Measurements from ENCODE around the gene COL28A1. TPM values are rescaled to one million over a fixed set of nuclear protein-coding genes. Genes with fewer than 3 reads are reported as not detected.

COL28A1 gene
- total RNA-seq, 4 donors from 2014 or later = 0.60 to 4.4 (median 4.1) TPM

DNA sequence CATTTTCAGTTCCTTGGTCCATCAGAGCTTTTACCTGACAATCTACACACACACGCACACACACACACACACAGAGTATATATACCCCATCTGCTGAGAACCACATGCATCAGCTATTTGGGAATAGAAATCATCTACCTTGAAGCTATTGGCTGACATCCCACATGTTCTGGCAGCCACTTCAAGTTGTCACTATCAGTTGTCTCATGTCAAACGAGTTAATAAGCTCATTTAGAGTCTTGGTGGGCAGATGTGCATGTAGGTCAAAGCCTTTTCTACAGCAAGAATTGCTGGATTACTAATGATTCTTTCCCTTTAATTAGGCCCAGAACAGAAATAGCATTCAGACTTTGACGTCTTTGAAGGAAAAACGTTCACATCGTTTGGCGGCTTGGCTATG, 36.8 kb downstream of the COL28A1 start:
- no peaks in the 10 kb centered on the region for H3K27me3 ChIP-seq
- no peak overlapping the region for H3K27ac ChIP-seq
- no peak overlapping the region for H3K4me3 ChIP-seq
- TF ChIP-seq EP300 (IDR thresholded peaks at IDR 0.05; ENCODE audit: low read depth) = no peak
- TF ChIP-seq POLR2AphosphoS5 (IDR thresholded peaks at IDR 0.05) = no peak
- no peak for TF ChIP-seq POLR2A (IDR thresholded peaks at IDR 0.05)
- TF ChIP-seq, protein P1, sequence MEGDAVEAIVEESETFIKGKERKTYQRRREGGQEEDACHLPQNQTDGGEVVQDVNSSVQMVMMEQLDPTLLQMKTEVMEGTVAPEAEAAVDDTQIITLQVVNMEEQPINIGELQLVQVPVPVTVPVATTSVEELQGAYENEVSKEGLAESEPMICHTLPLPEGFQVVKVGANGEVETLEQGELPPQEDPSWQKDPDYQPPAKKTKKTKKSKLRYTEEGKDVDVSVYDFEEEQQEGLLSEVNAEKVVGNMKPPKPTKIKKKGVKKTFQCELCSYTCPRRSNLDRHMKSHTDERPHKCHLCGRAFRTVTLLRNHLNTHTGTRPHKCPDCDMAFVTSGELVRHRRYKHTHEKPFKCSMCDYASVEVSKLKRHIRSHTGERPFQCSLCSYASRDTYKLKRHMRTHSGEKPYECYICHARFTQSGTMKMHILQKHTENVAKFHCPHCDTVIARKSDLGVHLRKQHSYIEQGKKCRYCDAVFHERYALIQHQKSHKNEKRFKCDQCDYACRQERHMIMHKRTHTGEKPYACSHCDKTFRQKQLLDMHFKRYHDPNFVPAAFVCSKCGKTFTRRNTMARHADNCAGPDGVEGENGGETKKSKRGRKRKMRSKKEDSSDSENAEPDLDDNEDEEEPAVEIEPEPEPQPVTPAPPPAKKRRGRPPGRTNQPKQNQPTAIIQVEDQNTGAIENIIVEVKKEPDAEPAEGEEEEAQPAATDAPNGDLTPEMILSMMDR (IDR thresholded peaks at IDR 0.05) = no peak
- in situ Hi-C loops (cut with MboI; ENCODE audit: low pct_ligation_motif_present in 1 of 4, low pct_unique_long_range_greater_than_20kb in 1 of 4, low sequenced_read_pairs in 3 of 4) = no loop called here
- WGBS, 2 donors (ENCODE audit: low coverage in 1 of 2) = 65 to 74% methylated on average over 5 to 6 of the region's 6 CpGs
- intact Hi-C loops (cut with DNase I; ENCODE audit: low total_unique reads) = no loop called here
- no peaks in the 10 kb centered on the region for H3K36me3 ChIP-seq
- H3K9me3 ChIP-seq = no peaks in the 10 kb centered on the region
- H3K4me1 ChIP-seq = no peaks in the 10 kb centered on the region
- DNase-seq = no peak

GRCh38 chr7:7496311-7496710, 39.4 kb downstream of the COL28A1 start:
- Histone ChIP-seq H3K27me3 (no peaks in the 10 kb centered on the region), H3K4me3 (no peak overlapping the region), H3K36me3 (no peaks in the 10 kb centered on the region), H3K9me3 (no peaks in the 10 kb centered on the region), H3K4me1 (no peaks in the 10 kb centered on the region), H3K27ac (no peak overlapping the region)
- intact Hi-C loops (cut with DNase I; ENCODE audit: low total_unique reads) = no loop called here
- in situ Hi-C loops (cut with MboI; ENCODE audit: low pct_ligation_motif_present in 1 of 4, low pct_unique_long_range_greater_than_20kb in 1 of 4, low sequenced_read_pairs in 3 of 4) = no loop called here
- TF ChIP-seq EP300 (IDR thresholded peaks at IDR 0.05; ENCODE audit: low read depth) (no peak), POLR2A (IDR thresholded peaks at IDR 0.05) (no peak), POLR2AphosphoS5 (IDR thresholded peaks at IDR 0.05) (no peak)
- TF ChIP-seq, protein P1 (IDR thresholded peaks at IDR 0.05) = no peak
- 79 to 81% methylated on average over 2 of the region's 2 CpGs for WGBS, 2 donors (ENCODE audit: low coverage in 1 of 2)
- DNase-seq = no peak

GRCh38 chr7:7495171-7495570, 40.5 kb downstream of the COL28A1 start:
- no peak for DNase-seq
- no peak overlapping the region for H3K4me3 ChIP-seq
- no peak overlapping the region for H3K27ac ChIP-seq
- 29 to 41% methylated on average over 1 of the region's 1 CpG for WGBS, 2 donors (ENCODE audit: low coverage in 1 of 2)
- H3K4me1 ChIP-seq = no peaks in the 10 kb centered on the region
- intact Hi-C loops (cut with DNase I; ENCODE audit: low total_unique reads) = no loop called here
- TF ChIP-seq, protein P1 (IDR thresholded peaks at IDR 0.05) = no peak
- H3K9me3 ChIP-seq = no peaks in the 10 kb centered on the region
- H3K36me3 ChIP-seq = no peaks in the 10 kb centered on the region
- in situ Hi-C loops (cut with MboI; ENCODE audit: low pct_ligation_motif_present in 1 of 4, low pct_unique_long_range_greater_than_20kb in 1 of 4, low sequenced_read_pairs in 3 of 4) = no loop called here
- H3K27me3 ChIP-seq = no peaks in the 10 kb centered on the region

GRCh38 chr7:7491044-7491443, 44.6 kb downstream of the COL28A1 start:
- in situ Hi-C loops (cut with MboI; ENCODE audit: low pct_ligation_motif_present in 1 of 4, low pct_unique_long_range_greater_than_20kb in 1 of 4, low sequenced_read_pairs in 3 of 4) = no loop called here
- intact Hi-C loops (cut with DNase I; ENCODE audit: low total_unique reads) = no loop called here
- Histone ChIP-seq H3K4me3 (no peak overlapping the region), H3K36me3 (no peaks in the 10 kb centered on the region), H3K4me1 (no peaks in the 10 kb centered on the region), H3K27me3 (no peaks in the 10 kb centered on the region), H3K27ac (no peak overlapping the region), H3K9me3 (peaks cover 0 to 16% of the 10 kb centered on the region in 2 donors)
- TF ChIP-seq POLR2A (IDR thresholded peaks at IDR 0.05) (no peak), EP300 (IDR thresholded peaks at IDR 0.05; ENCODE audit: low read depth) (no peak), POLR2AphosphoS5 (IDR thresholded peaks at IDR 0.05) (no peak)
- TF ChIP-seq, protein P1 (IDR thresholded peaks at IDR 0.05) = no peak
- DNase-seq = no peak
- 82 to 86% methylated on average over 2 to 3 of the region's 3 CpGs for WGBS, 2 donors (ENCODE audit: low coverage in 1 of 2)
